Measurements from ENCODE around the gene ITM2C.
A peak's percentile ranks its signal among the peaks of the same experiment; 100 is the strongest.

The ITM2C gene

GRCh38 chr2:230861552-230862255 is 3.0 kb upstream of the ITM2C start:
- no peak overlapping the region for H3K27ac ChIP-seq
- TF ChIP-seq CTCF (IDR thresholded peaks at IDR 0.05; ENCODE audit: low read depth, low read length, missing control alignments): no peak
- H3K4me3 ChIP-seq (ENCODE audit: low read depth, low read length): no peak overlapping the region
- H3K36me3 ChIP-seq (replicated peaks): no peaks in the 10 kb centered on the region
- no peak for DNase-seq
- peaks cover 9% of the 10 kb centered on the region for H3K27me3 ChIP-seq (replicated peaks)
- in situ Hi-C loops (cut with HindIII; ENCODE audit: low pct_ligation_motif_present, low sequenced_read_pairs): no loop called here

GRCh38 chr2:230862292-230862691 is 2.5 kb upstream of the ITM2C start:
- Histone ChIP-seq H3K27ac (no peak overlapping the region), H3K27me3 (replicated peaks) (peaks cover 9% of the 10 kb centered on the region), H3K36me3 (replicated peaks) (no peaks in the 10 kb centered on the region), H3K4me3 (ENCODE audit: low read depth, low read length) (no peak overlapping the region)
- no peak for TF ChIP-seq CTCF (IDR thresholded peaks at IDR 0.05; ENCODE audit: low read depth, low read length, missing control alignments)
- DNase-seq: no peak
- in situ Hi-C loops (cut with HindIII; ENCODE audit: low pct_ligation_motif_present, low sequenced_read_pairs): no loop called here

- no peak overlapping the region for H3K27ac ChIP-seq
- in situ Hi-C loops (cut with HindIII; ENCODE audit: low pct_ligation_motif_present, low sequenced_read_pairs): no loop called here
- no peak for TF ChIP-seq CTCF (IDR thresholded peaks at IDR 0.05; ENCODE audit: low read depth, low read length, missing control alignments)
- DNase-seq: no peak
- peaks cover 5% of the 10 kb centered on the region for H3K27me3 ChIP-seq (replicated peaks)
- no peak overlapping the region for H3K4me3 ChIP-seq (ENCODE audit: low read depth, low read length)
- H3K36me3 ChIP-seq (replicated peaks): no peaks in the 10 kb centered on the region
Measured at GRCh38 chr2:230863031-230863430, 1.7 kb upstream of the ITM2C start.

GRCh38 chr2:230863442-230864121 is 1.2 kb upstream of the ITM2C start:
- Histone ChIP-seq H3K27ac (no peak overlapping the region), H3K27me3 (replicated peaks) (peaks cover 5% of the 10 kb centered on the region), H3K4me3 (ENCODE audit: low read depth, low read length) (no peak overlapping the region), H3K36me3 (replicated peaks) (no peaks in the 10 kb centered on the region)
- in situ Hi-C loops (cut with HindIII; ENCODE audit: low pct_ligation_motif_present, low sequenced_read_pairs): no loop called here
- TF ChIP-seq CTCF (IDR thresholded peaks at IDR 0.05; ENCODE audit: low read depth, low read length, missing control alignments): no peak
- no peak for DNase-seq

GRCh38 chr2:230864122-230864604 is 579 bp upstream of the ITM2C start:
- in situ Hi-C loops (cut with HindIII; ENCODE audit: low pct_ligation_motif_present, low sequenced_read_pairs): no loop called here
- no peak for DNase-seq
- H3K4me3 ChIP-seq (ENCODE audit: low read depth, low read length): peak overlapping the region; percentile 72
- H3K27me3 ChIP-seq (replicated peaks): peaks cover 5% of the 10 kb centered on the region
- TF ChIP-seq CTCF (IDR thresholded peaks at IDR 0.05; ENCODE audit: low read depth, low read length, missing control alignments): no peak
- no peaks in the 10 kb centered on the region for H3K36me3 ChIP-seq (replicated peaks)
- H3K27ac ChIP-seq: no peak overlapping the region
